SK-MEL-5 (cell line): ENCODE data around the gene CARTPT. TPM values are rescaled to one million over a fixed set of nuclear protein-coding genes. Genes with fewer than 3 reads are reported as not detected.

ENCODE experiments used
- DNase-seq: peaks from one replicate; pipeline ENCODE4 v3.0.0-alpha.2; 2016; ENCODE audit warnings: low read depth, low spot score
- in situ Hi-C: cut with HindIII; loops from 2 replicates; pipeline ENCODE4 v1.10.0; 2016; ENCODE audit warnings: low sequenced_read_pairs, high pct_unique_total_duplicates, low pct_unique_long_range_greater_than_20kb
- total RNA-seq: library from RNA; depleted of rRNA; stranded (reverse); fragments of >200 nt; shearing (Covaris generic); gene quantifications from 2 replicates; pipeline ENCODE4 v1.2.3, GENCODE V29; 2014; rRNA removed

CARTPT gene
- total RNA-seq, 1 experiment from 2014 or later: not detected

DNA sequence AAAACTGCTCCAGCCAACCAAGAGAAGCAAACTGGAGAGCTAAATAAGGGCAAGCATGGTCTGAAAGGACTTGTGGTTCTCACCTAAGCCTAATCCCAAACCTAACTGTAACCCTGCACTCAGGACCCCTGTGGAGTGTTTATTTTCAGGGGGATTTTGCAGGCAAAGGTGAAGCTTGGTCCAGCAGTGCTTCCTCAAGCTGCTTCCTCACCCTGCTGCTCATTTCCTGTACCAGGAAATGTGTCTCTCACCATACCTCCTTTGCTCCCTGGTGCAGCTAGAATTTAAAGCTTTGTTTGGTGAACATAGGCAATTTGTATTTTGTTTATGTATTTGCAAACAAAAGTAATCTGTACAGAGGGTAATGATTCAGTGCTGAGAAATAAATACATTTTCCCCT, 50.2 kb downstream of the CARTPT start:
- in situ Hi-C loops: no loop called here
- no peak for DNase-seq

DNA sequence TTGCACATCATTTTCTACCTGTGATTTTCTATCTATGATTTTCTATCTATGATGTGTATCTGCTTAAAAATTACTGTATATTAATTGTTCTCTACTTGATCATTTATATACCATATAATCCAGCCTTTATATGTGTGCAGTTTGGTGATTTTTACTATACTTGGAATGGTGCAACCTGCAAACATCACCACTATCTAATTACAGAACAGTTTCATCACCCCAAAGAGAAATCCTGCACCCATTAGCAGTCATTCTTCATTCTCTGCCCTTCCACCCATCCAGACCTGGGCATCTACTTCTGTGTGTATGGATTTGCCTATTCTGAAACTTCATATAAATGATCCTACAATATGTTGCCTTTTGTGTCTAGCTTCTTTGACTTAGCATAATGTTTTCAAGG, 51.3 kb downstream of the CARTPT start:
- no peak for DNase-seq
- in situ Hi-C loops: no loop called here

Other genes with a start within 250 kb of the CARTPT start
- gene MCCC2, start 131.9 kb upstream of the CARTPT start, total RNA-seq: 53.2 and 56.4 TPM in 2 replicates